Right atrium auricular region (tissue), 2 donors: ENCODE measurements around the gene AGO4. TPM values are rescaled to one million over a fixed set of nuclear protein-coding genes. Genes with fewer than 3 reads are reported as not detected.

Experiments
- DNase-seq: peaks from one replicate; pipeline ENCODE4 v3.0.0-alpha.2; 2019; ENCODE audit warnings: low spot score
- H3K27ac ChIP-seq, 2 donors: fragments of 200-600 bp; sonication (generic); 1 replicate in 1 of 2; 2 replicates in 1 of 2; pipeline ENCODE4 v1.5.1; 2016 to 2019
- H3K27me3 ChIP-seq, 2 donors: fragments of 200-600 bp; sonication (generic); one replicate each; pipeline versions ENCODE4 v1.5.1 to v1.6.0; 2017 to 2019
- H3K36me3 ChIP-seq: fragments of 200-600 bp; sonication (generic); one replicate; pipeline ENCODE4 v1.5.1; 2016
- H3K4me1 ChIP-seq, 2 donors: fragments of 200-600 bp; sonication (generic); one replicate each; pipeline versions ENCODE4 v1.5.1 to v1.6.0; 2017 to 2019
- H3K4me3 ChIP-seq, 2 donors: fragments of 200-600 bp; sonication (generic); 1 replicate in 1 of 2; 2 replicates in 1 of 2; pipeline ENCODE4 v1.5.1; 2017 to 2019; ENCODE audit warnings: mild to moderate bottlenecking in 1 of 2, moderate library complexity in 1 of 2
- H3K9me3 ChIP-seq, 2 donors: fragments of 200-600 bp; sonication (generic); one replicate each; pipeline ENCODE4 v1.5.1; 2019
- CTCF ChIP-seq, 2 donors: fragments of 200-600 bp; sonication (generic); IDR thresholded peaks; one replicate each; pipeline ENCODE4 v1.5.1; 2019; ENCODE audit warnings: antibody characterized with exemption in 2 of 2
- total RNA-seq, 2 donors: library from RNA; depleted of rRNA; stranded (reverse); fragments of >200 nt; gene quantifications; one replicate each; pipeline ENCODE4 v1.1.0, GENCODE V29; 2016

The AGO4 gene
- total RNA-seq, 2 donors from 2014 or later, result 15.7 to 16.4 TPM

GRCh38 chr1:35833395-35833794 lies 25.6 kb downstream of the AGO4 start:
- Histone ChIP-seq H3K27ac (no peak overlapping the region), H3K36me3 (peaks cover 69% of the 10 kb centered on the region), H3K9me3 (no peaks in the 10 kb centered on the region), H3K4me1 (no peaks in the 10 kb centered on the region), H3K4me3 (no peak overlapping the region), H3K27me3 (no peaks in the 10 kb centered on the region)
- no peak for DNase-seq
- no peak for TF ChIP-seq CTCF (IDR thresholded peaks at IDR 0.05)

GRCh38 chr1:35834218-35834617 lies 26.4 kb downstream of the AGO4 start:
- TF ChIP-seq CTCF (IDR thresholded peaks at IDR 0.05), result no peak
- no peak overlapping the region for H3K27ac ChIP-seq
- H3K4me3 ChIP-seq, result no peak overlapping the region
- H3K27me3 ChIP-seq, result no peaks in the 10 kb centered on the region
- no peaks in the 10 kb centered on the region for H3K9me3 ChIP-seq
- no peaks in the 10 kb centered on the region for H3K4me1 ChIP-seq
- DNase-seq, result no peak
- peaks cover 70% of the 10 kb centered on the region for H3K36me3 ChIP-seq

GRCh38 chr1:35835398-35835797 lies 27.6 kb downstream of the AGO4 start:
- no peak for DNase-seq
- Histone ChIP-seq H3K27ac (no peak overlapping the region), H3K36me3 (peaks cover 79% of the 10 kb centered on the region), H3K4me3 (no peak overlapping the region), H3K4me1 (no peaks in the 10 kb centered on the region), H3K9me3 (no peaks in the 10 kb centered on the region), H3K27me3 (no peaks in the 10 kb centered on the region)
- TF ChIP-seq CTCF (IDR thresholded peaks at IDR 0.05), result no peak

GRCh38 chr1:35836734-35837133 lies 28.9 kb downstream of the AGO4 start:
- no peaks in the 10 kb centered on the region for H3K9me3 ChIP-seq
- no peak for TF ChIP-seq CTCF (IDR thresholded peaks at IDR 0.05)
- H3K4me1 ChIP-seq, result no peaks in the 10 kb centered on the region
- peaks cover 87% of the 10 kb centered on the region for H3K36me3 ChIP-seq
- no peaks in the 10 kb centered on the region for H3K27me3 ChIP-seq
- H3K27ac ChIP-seq, result no peak overlapping the region
- no peak overlapping the region for H3K4me3 ChIP-seq
- DNase-seq, result no peak

GRCh38 chr1:35838693-35839245 lies 31.0 kb downstream of the AGO4 start:
- Histone ChIP-seq H3K27me3 (no peaks in the 10 kb centered on the region), H3K36me3 (peaks cover 90% of the 10 kb centered on the region), H3K9me3 (no peaks in the 10 kb centered on the region), H3K4me1 (no peaks in the 10 kb centered on the region), H3K27ac (no peak overlapping the region), H3K4me3 (no peak overlapping the region)
- TF ChIP-seq CTCF (IDR thresholded peaks at IDR 0.05), result no peak
- DNase-seq, result no peak

GRCh38 chr1:35844826-35845225 lies 37.0 kb downstream of the AGO4 start:
- TF ChIP-seq CTCF (IDR thresholded peaks at IDR 0.05), result no peak
- DNase-seq, result no peak
- no peaks in the 10 kb centered on the region for H3K9me3 ChIP-seq
- H3K4me3 ChIP-seq, result no peak overlapping the region
- peaks cover 0 to 12% of the 10 kb centered on the region in 2 donors for H3K4me1 ChIP-seq
- peaks cover 51% of the 10 kb centered on the region for H3K36me3 ChIP-seq
- no peaks in the 10 kb centered on the region for H3K27me3 ChIP-seq
- peak overlapping the region in 1 of 2 donors; percentile 85 for H3K27ac ChIP-seq
